SKM-1 (cell line): ENCODE data around the gene NOL7.

Source experiments
- DNase-seq: peaks from one replicate; lab custom pipeline; 2025; ENCODE audit not compliant: unreplicated experiment; lab: John Stamatoyannopoulos, UW

The NOL7 gene

GRCh38 chr6:13614926-13615791, at the start of gene NOL7:
TSS of gene NOL7 (plus strand) at chr6:13615335. CDS start at chr6:13615359, 24 bp downstream.
- peak; percentile 92 for DNase-seq

GRCh38 chr6:13565921-13566320, 49.2 kb upstream of the NOL7 start:
- DNase-seq, result no peak

GRCh38 chr6:13566500-13566899, 48.6 kb upstream of the NOL7 start:
- DNase-seq, result no peak

GRCh38 chr6:13568970-13569369, 46.2 kb upstream of the NOL7 start:
- DNase-seq, result no peak

GRCh38 chr6:13572240-13572639, 42.9 kb upstream of the NOL7 start:
- DNase-seq, result no peak

- no peak for DNase-seq
Measured at GRCh38 chr6:13572951-13573654, 42.0 kb upstream of the NOL7 start.

- no peak for DNase-seq
Measured at GRCh38 chr6:13573669-13574110, 41.4 kb upstream of the NOL7 start.

GRCh38 chr6:13574149-13574570, 41.0 kb upstream of the NOL7 start:
- peak; percentile 85 for DNase-seq

- DNase-seq, result peak; percentile 78
Measured at GRCh38 chr6:13574571-13575376, 40.4 kb upstream of the NOL7 start, which contains the start of gene SIRT5. TSS of gene SIRT5 (plus strand) at chr6:13574601. CDS start at chr6:13584111, 9,510 bp downstream.

GRCh38 chr6:13575377-13575775, 39.8 kb upstream of the NOL7 start:
- DNase-seq, result no peak

- DNase-seq, result no peak
Measured at GRCh38 chr6:13576017-13576416, 39.1 kb upstream of the NOL7 start.

GRCh38 chr6:13577926-13578325, 37.2 kb upstream of the NOL7 start:
- no peak for DNase-seq

- DNase-seq, result peak; percentile 50
Measured at GRCh38 chr6:13579911-13580310, 35.2 kb upstream of the NOL7 start.

- no peak for DNase-seq
Measured at GRCh38 chr6:13581700-13582229, 33.4 kb upstream of the NOL7 start.

GRCh38 chr6:13586603-13587542, 28.3 kb upstream of the NOL7 start:
- no peak for DNase-seq

GRCh38 chr6:13589801-13590200, 25.3 kb upstream of the NOL7 start:
- DNase-seq, result no peak

GRCh38 chr6:13590574-13591153, 24.5 kb upstream of the NOL7 start:
- DNase-seq, result no peak

GRCh38 chr6:13591205-13591921, 23.8 kb upstream of the NOL7 start:
- no peak for DNase-seq

- no peak for DNase-seq
Measured at GRCh38 chr6:13593103-13593502, 22.0 kb upstream of the NOL7 start.
